Measurements from ENCODE around the gene GMIP. TPM values are rescaled to one million over a fixed set of nuclear protein-coding genes. Genes with fewer than 3 reads are reported as not detected.
"Not testable (repeated sequence)": the region's sequence is repeated elsewhere in the genome, so short reads cannot be mapped to it uniquely, and the experiment has no call there.

Gene GMIP
- polyA plus RNA-seq (ENCODE audit: insufficient read length in 3 of 3), result 1 to 10 TPM; 3.6 to 6.9 (median 5.6) TPM
- long read RNA-seq, donor 1, result 0 reads
- long read RNA-seq, donor 2, result 0 reads
- long read RNA-seq, donor 3, result 0 reads
- long read RNA-seq, donor 4, partial matches to known transcripts, result 0 of 1 reads
- long read RNA-seq, donor 4, other reads (novel, unspliced or antisense), result 0 of 1 reads
- long read RNA-seq, donor 5, result 0 reads
- long read RNA-seq, donor 6, result 0 reads
- long read RNA-seq, donor 7, result 0 reads
- long read RNA-seq, donor 8, result 0 reads
- long read RNA-seq, donor 9, result 0 reads
- long read RNA-seq, donor 10, result 0 reads
- long read RNA-seq, donor 11, partial matches to known transcripts, result 0 of 1 reads
- long read RNA-seq, donor 11, other reads (novel, unspliced or antisense), result 0 of 1 reads
- long read RNA-seq, donor 12, result 0 reads
- long read RNA-seq, donor 13, result 0 reads
- long read RNA-seq, donor 14, result 0 reads
- long read RNA-seq, donor 15, result 0 reads
- long read RNA-seq, donor 16, result 0 reads

- DNase-seq (ENCODE audit: extremely low read depth in 1 of 11, low read depth in 9 of 11, low spot score in 4 of 11), result peak in 3 of 11 donors; percentile 40 to 51 (median 42)
These were observed at the start of gene GMIP for GRCh38 chr19:19643158-19644053. GMIP (minus strand) TSS chr19:19643657; CDS start chr19:19643529, 128 bp downstream.

DNA sequence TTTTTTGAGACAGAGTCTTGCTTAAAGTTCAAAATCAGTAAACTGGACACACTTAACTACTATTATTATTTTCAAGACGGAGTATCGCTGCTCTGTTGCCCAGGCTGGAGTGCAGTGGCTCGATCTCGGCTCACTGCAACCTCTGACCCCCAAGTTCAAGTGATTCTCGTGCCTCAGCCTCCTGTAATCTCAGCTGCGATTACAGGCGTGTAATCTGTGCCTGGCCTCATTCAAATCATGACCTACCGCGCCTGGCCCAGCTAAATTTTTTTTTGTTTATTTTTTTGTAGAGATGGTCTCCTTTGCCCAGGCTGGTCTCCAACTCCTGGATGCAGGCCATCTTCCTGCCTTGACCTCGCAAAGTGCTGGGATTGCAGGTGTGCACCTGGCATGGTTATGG lies 48.2 kb upstream of the GMIP start:
- no peak for DNase-seq (ENCODE audit: extremely low read depth in 1 of 11, low read depth in 9 of 11, low spot score in 4 of 11)

DNA sequence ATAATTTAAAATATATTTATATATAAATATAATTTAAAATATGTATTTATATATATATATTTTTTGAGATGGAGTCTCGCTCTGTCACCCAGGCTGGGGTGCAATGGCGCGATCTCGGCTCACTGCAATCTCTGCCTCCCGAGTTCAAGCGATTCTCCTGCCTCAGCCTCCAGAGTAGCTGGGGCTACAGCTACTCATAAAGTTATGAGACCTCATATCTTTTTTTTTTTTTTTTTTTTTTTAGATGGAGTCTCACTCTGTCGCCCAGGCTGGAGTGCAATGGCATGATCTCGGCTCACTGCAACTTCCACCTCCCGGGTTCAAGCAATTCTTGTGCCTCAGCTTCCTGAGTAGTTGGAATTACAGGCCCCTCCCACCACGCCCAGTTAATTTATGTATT lies 45.6 kb upstream of the GMIP start:
- DNase-seq (ENCODE audit: extremely low read depth in 1 of 11, low read depth in 9 of 11, low spot score in 4 of 11), result not testable (repeated sequence)

GRCh38 chr19:19687090-19687489 lies 43.6 kb upstream of the GMIP start:
- DNase-seq (ENCODE audit: extremely low read depth in 1 of 11, low read depth in 9 of 11, low spot score in 4 of 11), result no peak

DNA sequence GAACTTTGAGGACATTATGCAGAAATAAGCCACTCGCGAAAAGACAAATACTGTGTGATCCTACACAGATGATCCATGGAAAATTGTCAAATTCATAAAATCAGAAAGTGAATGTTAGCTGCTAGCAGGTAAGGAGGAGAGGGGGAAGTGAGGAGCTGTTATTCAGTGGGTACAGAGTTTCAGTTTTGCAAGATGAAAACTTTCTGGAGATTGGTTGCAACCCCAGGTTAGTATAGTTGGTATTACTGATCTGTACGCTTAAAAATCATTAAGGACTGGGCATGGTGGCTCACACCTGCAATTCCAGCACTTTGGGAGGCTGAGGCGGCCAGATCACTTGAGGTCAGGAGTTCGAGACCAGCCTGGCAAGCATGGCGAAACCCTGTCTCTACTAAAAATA lies 43.1 kb upstream of the GMIP start:
- DNase-seq (ENCODE audit: extremely low read depth in 1 of 11, low read depth in 9 of 11, low spot score in 4 of 11), result no peak

- not testable (repeated sequence) for DNase-seq (ENCODE audit: extremely low read depth in 1 of 11, low read depth in 9 of 11, low spot score in 4 of 11)
These were observed 42.7 kb upstream of the GMIP start for GRCh38 chr19:19686119-19686518.

DNA sequence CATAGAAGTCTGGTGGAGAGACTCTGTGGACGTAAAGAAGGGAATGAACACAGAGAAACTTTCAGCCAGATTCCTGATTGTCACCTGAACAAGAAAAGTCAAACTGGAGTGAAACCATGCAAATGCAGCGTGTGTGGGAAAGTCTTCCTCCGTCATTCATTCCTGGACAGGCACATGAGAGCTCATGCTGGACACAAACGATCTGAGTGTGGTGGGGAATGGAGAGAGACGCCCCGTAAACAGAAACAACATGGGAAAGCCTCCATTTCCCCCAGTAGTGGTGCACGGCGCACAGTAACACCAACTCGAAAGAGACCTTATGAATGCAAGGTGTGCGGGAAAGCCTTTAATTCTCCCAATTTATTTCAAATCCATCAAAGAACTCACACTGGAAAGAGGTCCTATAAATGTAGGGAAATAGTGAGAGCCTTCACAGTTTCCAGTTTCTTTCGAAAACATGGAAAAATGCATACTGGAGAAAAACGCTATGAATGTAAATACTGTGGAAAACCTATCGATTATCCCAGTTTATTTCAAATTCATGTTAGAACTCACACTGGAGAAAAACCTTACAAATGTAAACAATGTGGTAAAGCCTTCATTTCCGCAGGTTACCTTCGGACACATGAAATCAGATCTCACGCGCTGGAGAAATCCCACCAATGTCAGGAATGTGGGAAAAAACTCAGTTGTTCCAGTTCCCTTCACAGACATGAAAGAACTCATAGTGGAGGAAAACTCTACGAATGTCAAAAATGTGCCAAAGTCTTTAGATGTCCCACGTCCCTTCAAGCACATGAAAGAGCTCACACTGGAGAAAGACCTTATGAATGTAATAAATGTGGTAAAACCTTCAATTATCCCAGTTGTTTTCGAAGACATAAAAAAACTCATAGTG lies 36.0 kb upstream of the GMIP start:
- no peak for DNase-seq (ENCODE audit: extremely low read depth in 1 of 11, low read depth in 9 of 11, low spot score in 4 of 11)

- no peak for DNase-seq (ENCODE audit: extremely low read depth in 1 of 11, low read depth in 9 of 11, low spot score in 4 of 11)
These were observed 34.1 kb upstream of the GMIP start for GRCh38 chr19:19677579-19677978.

- DNase-seq (ENCODE audit: extremely low read depth in 1 of 11, low read depth in 9 of 11, low spot score in 4 of 11), result no peak
These were observed 30.9 kb upstream of the GMIP start for GRCh38 chr19:19674315-19674714.

DNA sequence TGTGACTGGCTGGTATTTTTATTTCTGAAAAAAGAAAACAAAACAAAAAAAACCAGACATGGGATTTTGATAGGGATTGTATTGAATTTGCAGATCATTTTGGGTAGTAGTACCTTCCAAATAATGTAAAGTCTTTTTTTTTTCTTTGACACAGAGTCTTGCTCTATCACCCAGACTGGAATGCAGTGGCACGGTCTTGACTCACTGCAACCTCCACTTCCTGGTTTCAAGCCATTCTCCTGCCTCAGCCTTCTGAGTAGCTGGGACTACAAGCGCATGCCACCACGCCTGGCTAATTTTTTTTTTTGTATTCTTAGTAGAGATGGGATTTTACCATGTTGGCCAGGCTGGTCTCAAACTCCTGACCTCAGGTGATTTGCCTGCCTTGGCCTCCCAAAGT lies 29.4 kb upstream of the GMIP start:
- no peak for DNase-seq (ENCODE audit: extremely low read depth in 1 of 11, low read depth in 9 of 11, low spot score in 4 of 11)

DNA sequence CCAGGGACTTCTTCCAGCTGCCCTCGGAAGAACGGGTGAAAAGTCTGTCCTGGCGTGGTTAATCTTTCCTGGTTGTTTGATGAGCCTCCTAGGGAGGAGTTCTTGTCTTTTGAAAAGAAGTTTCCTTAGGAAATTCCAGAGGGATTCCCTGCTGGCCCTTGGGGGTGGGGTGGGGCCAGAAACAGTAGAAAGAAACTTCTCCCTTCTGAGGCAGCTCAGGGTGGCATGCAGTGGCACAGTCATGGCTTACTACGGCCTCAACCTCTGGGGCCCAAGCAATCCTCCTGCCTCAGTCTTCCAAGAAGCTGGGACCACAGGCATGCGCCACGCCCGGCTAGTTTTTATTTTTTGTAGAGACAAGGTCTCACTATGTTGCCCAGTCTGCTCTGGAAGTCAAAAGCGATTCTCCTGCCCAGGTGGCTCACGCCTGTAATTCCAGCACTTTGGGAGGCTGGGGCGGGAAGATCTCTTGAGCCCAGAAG lies 26.7 kb upstream of the GMIP start:
- no peak for DNase-seq (ENCODE audit: extremely low read depth in 1 of 11, low read depth in 9 of 11, low spot score in 4 of 11)

DNA sequence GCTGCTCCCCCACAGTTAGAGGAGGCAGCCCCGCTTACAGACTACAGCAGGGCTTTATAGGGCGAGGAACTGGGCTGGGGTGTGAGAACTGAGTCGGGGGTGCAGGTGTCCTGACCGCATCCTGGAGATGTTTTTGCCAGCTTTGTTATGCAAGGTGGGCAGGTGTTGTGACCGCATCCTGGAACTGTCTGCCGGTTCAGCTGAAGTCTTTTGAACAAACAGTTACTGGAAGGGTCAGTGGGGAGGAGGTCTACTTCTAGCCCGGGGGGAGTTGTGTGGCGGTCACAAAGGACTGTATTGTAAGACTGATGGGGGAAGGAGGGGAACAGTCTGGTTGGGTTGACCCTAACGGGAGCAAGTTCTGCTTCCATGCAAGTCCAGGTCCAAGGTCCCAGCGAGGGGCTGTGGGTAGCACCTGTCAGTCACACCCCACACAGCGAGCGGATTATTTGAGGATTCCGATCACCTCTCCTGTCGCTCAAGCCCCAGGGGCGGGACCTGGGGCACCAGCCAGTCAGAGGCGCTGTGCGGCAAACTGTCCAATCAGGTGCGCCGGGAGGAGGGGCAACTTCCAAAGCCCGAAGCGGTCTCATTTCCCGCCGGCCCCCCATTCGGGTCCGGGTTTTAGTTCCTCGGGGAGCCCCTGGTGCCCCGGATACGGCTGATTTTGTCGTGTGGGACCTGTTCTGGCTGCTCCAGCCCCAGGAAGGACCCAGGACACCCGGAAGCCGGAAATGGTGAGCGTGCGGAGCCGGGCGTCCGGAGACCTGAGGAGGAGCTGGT lies 25.0 kb upstream of the GMIP start, which contains the start of gene ZNF101:
Gene ZNF101 (plus strand): TSS at position 610 of the 783 bp plus-strand sequence. CDS start 125 bp downstream, at position 735.
- peak; percentile 75 to 93 (median 88) for DNase-seq (ENCODE audit: extremely low read depth in 1 of 11, low read depth in 9 of 11, low spot score in 4 of 11)

DNA sequence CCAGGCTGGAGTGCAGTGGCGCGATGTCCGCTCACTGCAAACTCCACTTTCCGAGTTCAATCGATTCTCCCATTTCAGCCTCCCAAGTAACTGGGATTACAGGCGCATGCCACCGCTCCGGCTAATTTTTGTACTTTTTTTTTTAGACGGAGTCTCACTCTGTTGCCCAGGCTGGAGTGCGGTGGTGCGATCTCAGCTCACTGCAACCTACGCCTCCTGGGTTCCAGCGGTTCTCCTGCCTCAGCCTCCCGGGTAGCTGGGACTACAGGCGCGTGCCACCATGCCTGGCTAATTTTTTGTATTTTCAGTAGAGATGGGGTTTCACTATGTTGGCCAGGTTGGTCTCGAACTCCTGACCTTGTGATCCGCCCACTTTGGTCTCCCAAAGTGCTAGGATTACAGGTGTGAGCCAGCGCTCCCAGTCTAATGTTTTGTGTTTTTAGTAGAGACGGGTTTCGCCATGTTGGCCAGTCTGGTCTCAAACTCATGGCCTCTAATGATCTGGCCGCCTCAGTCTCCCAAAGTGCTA lies 22.0 kb upstream of the GMIP start:
- DNase-seq (ENCODE audit: extremely low read depth in 1 of 11, low read depth in 9 of 11, low spot score in 4 of 11), result not testable (repeated sequence)

DNA sequence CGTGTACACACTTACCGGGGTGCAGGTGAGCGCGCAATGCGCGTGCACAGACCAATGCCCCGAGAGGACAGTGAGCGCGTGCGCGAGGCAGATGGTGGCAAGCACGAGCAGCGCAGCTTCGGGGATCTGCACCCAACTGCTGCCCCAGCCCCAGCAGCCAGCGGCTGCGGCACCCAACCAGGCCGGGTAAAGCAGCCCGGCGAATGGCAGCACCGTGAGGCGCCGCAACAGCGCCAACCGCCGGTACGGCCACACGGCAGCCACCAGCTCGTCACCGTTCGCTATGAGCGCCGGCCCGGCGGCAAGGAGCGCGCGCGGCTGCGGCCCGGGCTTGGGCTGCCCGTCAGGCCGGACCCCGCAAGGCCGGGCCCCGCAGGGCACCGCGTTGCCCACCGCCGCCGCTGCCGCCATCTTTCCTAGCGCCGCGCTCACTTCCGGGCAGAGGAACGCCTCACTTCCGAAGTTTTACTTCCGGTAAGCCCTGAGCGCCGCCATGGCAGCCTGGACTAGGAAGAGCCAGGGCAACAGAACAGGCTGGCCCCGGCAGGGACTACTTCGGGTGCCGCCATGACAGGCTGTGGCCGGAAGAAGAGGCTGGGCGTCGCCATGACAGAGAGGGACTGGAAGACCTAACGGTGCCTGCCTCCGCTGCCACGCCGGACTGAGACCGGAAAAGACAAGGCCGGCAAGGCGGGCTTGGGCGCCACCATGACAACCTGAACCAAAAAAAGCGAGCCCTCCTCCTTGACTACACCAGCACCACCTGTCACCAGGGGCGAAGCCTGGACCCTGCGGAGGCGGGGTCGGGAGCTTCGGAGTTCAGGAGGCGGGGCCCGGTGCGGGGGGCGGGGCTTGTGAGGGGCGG lies 20.0 kb upstream of the GMIP start, which contains the start of gene ATP13A1:
Gene ATP13A1 (minus strand): TSS at position 421 of the 865 bp plus-strand sequence. CDS start 10 bp downstream, at position 411.
- DNase-seq (ENCODE audit: extremely low read depth in 1 of 11, low read depth in 9 of 11, low spot score in 4 of 11), result peak; percentile 86 to 97 (median 91)

GRCh38 chr19:19662871-19663255 lies 19.4 kb upstream of the GMIP start:
- DNase-seq (ENCODE audit: extremely low read depth in 1 of 11, low read depth in 9 of 11, low spot score in 4 of 11), result no peak

- no peak for DNase-seq (ENCODE audit: extremely low read depth in 1 of 11, low read depth in 9 of 11, low spot score in 4 of 11)
These were observed 18.9 kb upstream of the GMIP start for GRCh38 chr19:19662344-19662743.
